ENCODE results near the gene MAU2. TPM values are rescaled to one million over a fixed set of nuclear protein-coding genes. Genes with fewer than 3 reads are reported as not detected.

Gene MAU2
- total and polyA plus RNA-seq, 2 of the 13 experiments (the other 11 are each of a cell fraction or from before 2014, with no cell fraction given), result 16.8 to 33.8 TPM

- TF ChIP-seq CHD4 (IDR thresholded peaks at IDR 0.05; ENCODE audit: borderline replicate concordance, low read length) (no peak), ZNF44 (CRISPR knock-in tag; IDR thresholded peaks at IDR 0.05) (no peak), TIGD3 (CRISPR knock-in tag; IDR thresholded peaks at IDR 0.05; ENCODE audit: borderline replicate concordance) (no peak), TMF1 (CRISPR knock-in tag; IDR thresholded peaks at IDR 0.05; ENCODE audit: low read depth) (no peak), TAF1 (CRISPR knock-in tag; IDR thresholded peaks at IDR 0.05) (0 out of 2 replicates have a peak, but pooled peaks have one; percentile 8), PITX1 (CRISPR knock-in tag; IDR thresholded peaks at IDR 0.05) (no peak), ZNF710 (CRISPR knock-in tag; IDR thresholded peaks at IDR 0.05; ENCODE audit: borderline replicate concordance) (no peak), ZBTB20 (CRISPR knock-in tag; IDR thresholded peaks at IDR 0.05; ENCODE audit: borderline replicate concordance, low read depth) (no peak), ZMYM3 (CRISPR knock-in tag; IDR thresholded peaks at IDR 0.05) (no peak), PATZ1 (CRISPR knock-in tag; IDR thresholded peaks at IDR 0.05) (0 out of 2 replicates have a peak, but pooled peaks have one; percentile 33), SSRP1 (CRISPR knock-in tag; IDR thresholded peaks at IDR 0.05) (no peak), ZBTB2 (CRISPR knock-in tag; IDR thresholded peaks at IDR 0.05; ENCODE audit: low read depth) (no peak), ZNF775 (CRISPR knock-in tag; IDR thresholded peaks at IDR 0.05; ENCODE audit: borderline replicate concordance) (no peak), ZNF530 (CRISPR knock-in tag; IDR thresholded peaks at IDR 0.05; ENCODE audit: low read depth) (no peak), TFDP1 (CRISPR knock-in tag; IDR thresholded peaks at IDR 0.05; ENCODE audit: borderline replicate concordance) (no peak), KAT2B (IDR thresholded peaks at IDR 0.05; ENCODE audit: borderline replicate concordance, low read depth, low read length) (no peak), MLLT10 (CRISPR knock-in tag; IDR thresholded peaks at IDR 0.05) (no peak), SRSF1 (optimal IDR thresholded peaks at IDR 0.05; ENCODE audit: low read depth, low read length) (no peak), ZNF451 (CRISPR knock-in tag; IDR thresholded peaks at IDR 0.05) (no peak), RAD51 (IDR thresholded peaks at IDR 0.05; ENCODE audit: borderline replicate concordance) (no peak), ZNF792 (CRISPR knock-in tag; IDR thresholded peaks at IDR 0.05) (no peak)
Observed at GRCh38 chr19:19405971-19406877, 85.6 kb downstream of the MAU2 start (continued).

All from HepG2 (cell line).